Gastroesophageal sphincter (tissue), 4 donors: ENCODE results near the gene PLG. TPM values are rescaled to one million over a fixed set of nuclear protein-coding genes. Genes with fewer than 3 reads are reported as not detected.
"Not testable (repeated sequence)": the region's sequence is repeated elsewhere in the genome, so short reads cannot be mapped to it uniquely, and the experiment has no call there.

Experiments
- ATAC-seq: fragments of 150-250 bp; one replicate; pipeline ENCODE4 v1.9.1; 2016; ENCODE audit warnings: mild to moderate bottlenecking, moderate library complexity
- H3K27ac ChIP-seq, 4 donors: fragments of 200-600 bp; sonication (generic) in 3 of 4; 1 replicate in 3 of 4; 2 replicates in 1 of 4; pipeline ENCODE4 v1.5.1; 2016 to 2019
- H3K27me3 ChIP-seq: fragments of 200-600 bp; sonication (generic); one replicate; pipeline ENCODE4 v1.5.1; 2019
- H3K36me3 ChIP-seq, 2 donors: fragments of 200-600 bp; sonication (generic); one replicate each; pipeline ENCODE4 v1.5.1; 2019; ENCODE audit warnings: control low read depth in 1 of 2
- H3K4me1 ChIP-seq, 3 donors: fragments of 200-600 bp; sonication (generic); 1 replicate in 2 of 3; 2 replicates in 1 of 3; pipeline ENCODE4 v1.5.1; 2016 to 2019; ENCODE audit warnings: control low read depth in 2 of 3
- H3K4me3 ChIP-seq, 2 donors: fragments of 200-600 bp; sonication (generic); one replicate each; pipeline ENCODE4 v1.5.1; 2019; ENCODE audit warnings: mild to moderate bottlenecking in 1 of 2, moderate library complexity in 1 of 2
- H3K9me3 ChIP-seq, 3 donors: fragments of 200-600 bp; sonication (generic); one replicate each; pipeline ENCODE4 v1.5.1; 2017 to 2019; ENCODE audit warnings: control low read depth in 2 of 3
- CTCF ChIP-seq, 4 experiments: fragments of 200-600 bp in 2 of 4; fragments of 450-650 bp in 2 of 4; sonication (generic) in 1 of 4; IDR thresholded peaks; one replicate each; pipeline ENCODE4 v1.5.1; 2017 to 2019; ENCODE audit warnings: antibody characterized with exemption in 4 of 4, mild to moderate bottlenecking in 2 of 4, moderate library complexity in 2 of 4
- EP300 ChIP-seq: sonication (generic); formaldehyde crosslinking; IDR thresholded peaks from one replicate; pipeline ENCODE4 v1.6.1; 2017; ENCODE audit warnings: antibody characterized with exemption, mild to moderate bottlenecking
- POLR2A ChIP-seq, 2 donors: fragments of 450-650 bp; IDR thresholded peaks; one replicate each; pipeline ENCODE4 v1.6.1; 2017; ENCODE audit warnings: antibody characterized with exemption in 2 of 2, mild to moderate bottlenecking in 2 of 2, moderate library complexity in 1 of 2
- POLR2AphosphoS5 ChIP-seq: sonication (generic); formaldehyde crosslinking; IDR thresholded peaks from one replicate; pipeline ENCODE4 v1.6.1; 2017; ENCODE audit warnings: antibody characterized with exemption
- WGBS, 2 donors: methylation state at CpG; one replicate each; pipeline ENCODE4 v1.1.5; 2018; ENCODE audit warnings: low coverage in 1 of 2; 5-methylcytosine and 5-hydroxymethylcytosine counted together
- total RNA-seq, 4 donors: library from RNA; depleted of rRNA; stranded (reverse); fragments of >200 nt; gene quantifications; one replicate each; pipeline ENCODE4 v1.1.0, GENCODE V29; 2016

Gene PLG
- total RNA-seq, 4 donors from 2014 or later, result not detected

GRCh38 chr6:160679402-160679769, 22.7 kb upstream of the PLG start:
- 0 to 20% methylated on average over 1 to 12 of the region's 14 CpGs for WGBS, 2 donors
- Histone ChIP-seq H3K27ac (no peak overlapping the region), H3K36me3 (no peaks in the 10 kb centered on the region), H3K27me3 (peaks cover 9% of the 10 kb centered on the region), H3K9me3 (peaks cover 0 to 5% (median 0%) of the 10 kb centered on the region in 3 donors), H3K4me1 (no peaks in the 10 kb centered on the region), H3K4me3 (no peak overlapping the region)
- ATAC-seq, result no peak
- no peak for TF ChIP-seq POLR2AphosphoS5
- TF ChIP-seq EP300, result no peak
- no peak for TF ChIP-seq POLR2A (IDR thresholded peaks at IDR 0.05)
- no peak for TF ChIP-seq CTCF (IDR thresholded peaks at IDR 0.05)

GRCh38 chr6:160685101-160685761, 16.8 kb upstream of the PLG start:
- not testable (repeated sequence) for ATAC-seq, H3K36me3 ChIP-seq, H3K4me3 ChIP-seq, H3K9me3 ChIP-seq, H3K27me3 ChIP-seq, H3K4me1 ChIP-seq, H3K27ac ChIP-seq
- 94 to 100% methylated on average over 4 to 7 of the region's 32 CpGs for WGBS, 2 donors

- H3K27ac ChIP-seq, result no peak overlapping the region
- no peaks in the 10 kb centered on the region for H3K27me3 ChIP-seq
- no peaks in the 10 kb centered on the region for H3K9me3 ChIP-seq
- H3K36me3 ChIP-seq, result no peaks in the 10 kb centered on the region
- WGBS, 2 donors, result 67 to 94% methylated on average over 1 to 3 of the region's 5 CpGs
- no peak for TF ChIP-seq POLR2AphosphoS5
- no peak for TF ChIP-seq POLR2A (IDR thresholded peaks at IDR 0.05)
- TF ChIP-seq CTCF (IDR thresholded peaks at IDR 0.05), result no peak
- no peak for TF ChIP-seq EP300
- no peak overlapping the region for H3K4me3 ChIP-seq
- H3K4me1 ChIP-seq, result no peaks in the 10 kb centered on the region
- ATAC-seq, result no peak
Observed at GRCh38 chr6:160685762-160686450, 16.1 kb upstream of the PLG start.

GRCh38 chr6:160690458-160690857, 11.6 kb upstream of the PLG start:
- H3K27ac ChIP-seq, result no peak overlapping the region
- H3K4me1 ChIP-seq, result no peaks in the 10 kb centered on the region
- no peaks in the 10 kb centered on the region for H3K36me3 ChIP-seq
- H3K9me3 ChIP-seq, result no peaks in the 10 kb centered on the region
- no peak for ATAC-seq
- TF ChIP-seq CTCF (IDR thresholded peaks at IDR 0.05) (no peak), EP300 (no peak), POLR2A (IDR thresholded peaks at IDR 0.05) (no peak), POLR2AphosphoS5 (no peak)
- 50% methylated on average over 1 of the region's 9 CpGs; no CpG with 5 or more reads in 1 of the 2 donors for WGBS, 2 donors
- no peak overlapping the region for H3K4me3 ChIP-seq
- no peaks in the 10 kb centered on the region for H3K27me3 ChIP-seq

GRCh38 chr6:160691617-160692016, 10.4 kb upstream of the PLG start:
- H3K9me3 ChIP-seq, result no peaks in the 10 kb centered on the region
- WGBS, 2 donors, result 62 to 63% methylated on average over 3 of the region's 5 CpGs
- H3K27me3 ChIP-seq, result no peaks in the 10 kb centered on the region
- no peaks in the 10 kb centered on the region for H3K36me3 ChIP-seq
- H3K27ac ChIP-seq, result no peak overlapping the region
- H3K4me3 ChIP-seq, result no peak overlapping the region
- TF ChIP-seq CTCF (IDR thresholded peaks at IDR 0.05) (no peak), POLR2AphosphoS5 (no peak), EP300 (no peak), POLR2A (IDR thresholded peaks at IDR 0.05) (no peak)
- no peak for ATAC-seq
- no peaks in the 10 kb centered on the region for H3K4me1 ChIP-seq
